H9 (cell line): ENCODE data around the gene ZFYVE28. TPM values are rescaled to one million over a fixed set of nuclear protein-coding genes. Genes with fewer than 3 reads are reported as not detected.

Experiments
- DNase-seq: peaks from one replicate; pipeline ENCODE4 v3.0.0-alpha.2; 2017
- H2AFZ ChIP-seq: one replicate; pipeline ENCODE4 v1.6.1; 2013; ENCODE audit warnings: mild to moderate bottlenecking, low read length, control low read depth, moderate library complexity
- H2AK5ac ChIP-seq: 2 replicates; pipeline ENCODE4 v1.6.1; 2013; ENCODE audit warnings: low read length, control low read depth, mixed read lengths; ENCODE audit not compliant: insufficient read length
- H2BK120ac ChIP-seq: one replicate; pipeline ENCODE4 v1.6.1; 2013; ENCODE audit warnings: low read depth, mild to moderate bottlenecking, low read length, control low read depth, inconsistent platforms; ENCODE audit not compliant: poor library complexity, severe bottlenecking
- H2BK12ac ChIP-seq: 2 replicates; pipeline ENCODE4 v1.6.1; 2013; ENCODE audit warnings: low read length, control low read depth, mixed read lengths, low read depth; ENCODE audit not compliant: insufficient read length
- H2BK15ac ChIP-seq: 2 replicates; pipeline ENCODE4 v1.6.1; 2013; ENCODE audit warnings: low read depth, low read length, control low read depth
- H2BK20ac ChIP-seq: one replicate; pipeline ENCODE4 v1.6.1; 2013; ENCODE audit warnings: low read depth, mild to moderate bottlenecking, low read length, control low read depth, inconsistent platforms; ENCODE audit not compliant: poor library complexity, severe bottlenecking
- H2BK5ac ChIP-seq: 2 replicates; pipeline ENCODE4 v1.6.1; 2013; ENCODE audit warnings: low read length, control low read depth, mixed read lengths; ENCODE audit not compliant: insufficient read length
- H3K14ac ChIP-seq: 2 replicates; pipeline ENCODE4 v1.6.1; 2013; ENCODE audit warnings: low read length, control low read depth; ENCODE audit not compliant: insufficient read depth
- H3K18ac ChIP-seq: 2 replicates; pipeline ENCODE4 v1.6.1; 2013; ENCODE audit warnings: low read depth, mild to moderate bottlenecking, mixed read lengths, low read length, control low read depth; ENCODE audit not compliant: insufficient read length
- H3K23ac ChIP-seq: 2 replicates; pipeline ENCODE4 v1.6.1; 2013; ENCODE audit warnings: low read length, control low read depth, mixed read lengths, low read depth; ENCODE audit not compliant: insufficient read length
- H3K23me2 ChIP-seq: 2 replicates; pipeline ENCODE4 v1.6.1; 2013; ENCODE audit warnings: low read depth, mild to moderate bottlenecking, mixed read lengths, low read length, control low read depth; ENCODE audit not compliant: insufficient read length, poor library complexity, severe bottlenecking
- H3K27ac ChIP-seq: 2 replicates; pipeline ENCODE4 v1.5.1; 2013; ENCODE audit warnings: low read length, control low read depth, mixed read lengths, low read depth; ENCODE audit not compliant: insufficient read length
- H3K27me3 ChIP-seq: 2 replicates; pipeline ENCODE4 v1.6.1; 2013; ENCODE audit warnings: low read length, control low read depth, inconsistent platforms; ENCODE audit not compliant: insufficient read depth
- H3K4ac ChIP-seq: 2 replicates; pipeline ENCODE4 v1.6.1; 2013; ENCODE audit warnings: low read depth, mild to moderate bottlenecking, control low read depth, inconsistent platforms, low read length, moderate library complexity
- H3K4me1 ChIP-seq: 2 replicates; pipeline ENCODE4 v1.6.1; 2013; ENCODE audit warnings: low read length, control low read depth, inconsistent platforms; ENCODE audit not compliant: insufficient read depth
- H3K4me2 ChIP-seq: 2 replicates; pipeline ENCODE4 v1.6.1; 2013; ENCODE audit warnings: low read length, control low read depth, mixed read lengths; ENCODE audit not compliant: insufficient read length, insufficient read depth
- H3K56ac ChIP-seq: 2 replicates; pipeline ENCODE4 v1.6.1; 2013; ENCODE audit warnings: low read depth, mild to moderate bottlenecking, mixed read lengths, low read length, control low read depth; ENCODE audit not compliant: insufficient read length
- H3K79me1 ChIP-seq: 2 replicates; pipeline ENCODE4 v1.6.1; 2013; ENCODE audit warnings: low read depth, mild to moderate bottlenecking, moderate library complexity, low read length, control low read depth, inconsistent platforms; ENCODE audit not compliant: insufficient read depth, poor library complexity, severe bottlenecking
- H3K79me2 ChIP-seq: 2 replicates; pipeline ENCODE4 v1.6.1; 2013; ENCODE audit warnings: low read length, control low read depth, inconsistent platforms; ENCODE audit not compliant: insufficient read depth
- H3K9ac ChIP-seq: 2 replicates; pipeline ENCODE4 v1.6.1; 2013; ENCODE audit warnings: low read length, control low read depth, mixed read lengths; ENCODE audit not compliant: insufficient read length; ENCODE audit errors: extremely low read depth
- H3K9me3 ChIP-seq: one replicate; pipeline ENCODE4 v1.6.1; 2013; ENCODE audit warnings: low read depth, low read length, inconsistent platforms; ENCODE audit not compliant: control insufficient read depth
- H3T11ph ChIP-seq: one replicate; pipeline ENCODE4 v1.6.1; 2013; ENCODE audit warnings: mild to moderate bottlenecking, low read length, control low read depth, inconsistent platforms
- H4K20me1 ChIP-seq: one replicate; pipeline ENCODE4 v1.6.1; 2013; ENCODE audit not compliant: control insufficient read depth, insufficient read length, insufficient read depth
- H4K5ac ChIP-seq: 2 replicates; pipeline ENCODE4 v1.6.1; 2013; ENCODE audit warnings: low read depth, mild to moderate bottlenecking, mixed read lengths, low read length, control low read depth; ENCODE audit not compliant: insufficient read length
- H4K8ac ChIP-seq: replicated peaks from 2 replicates; pipeline ENCODE4 v1.6.1; 2013; ENCODE audit warnings: low read length, control low read depth, mixed read lengths, low read depth; ENCODE audit not compliant: insufficient read length
- H4K91ac ChIP-seq: 2 replicates; pipeline ENCODE4 v1.6.1; 2013; ENCODE audit warnings: low read depth, mild to moderate bottlenecking, moderate library complexity, mixed read lengths, low read length, control low read depth; ENCODE audit not compliant: insufficient read length
- H3K27ac Mint-ChIP-seq, 3 experiments: 2 replicates in 2 of 3; 3 replicates in 1 of 3; pipeline ENCODE4 v1.8.0; 2020 to 2021; ENCODE audit warnings: mixed read lengths in 3 of 3, mild to moderate bottlenecking in 1 of 3, moderate library complexity in 1 of 3
- H3K27me3 Mint-ChIP-seq: 2 replicates; pipeline ENCODE4 v1.8.0; 2021; ENCODE audit warnings: low read depth, mild to moderate bottlenecking, moderate library complexity, mixed read lengths
- H3K36me3 Mint-ChIP-seq, 3 experiments: 2 replicates in 2 of 3; 3 replicates in 1 of 3; pipeline ENCODE4 v1.8.0; 2020 to 2021; ENCODE audit warnings: low read depth in 3 of 3, mixed read lengths in 3 of 3; ENCODE audit not compliant: insufficient read depth in 1 of 3
- H3K4me1 Mint-ChIP-seq, 2 experiments: 2 replicates each; pipeline ENCODE4 v1.8.0; 2020; ENCODE audit warnings: mixed read lengths in 2 of 2
- H3K4me3 Mint-ChIP-seq, 2 experiments: 2 replicates in 1 of 2; 3 replicates in 1 of 2; pipeline ENCODE4 v1.8.0; 2020 to 2021; ENCODE audit warnings: mild to moderate bottlenecking in 2 of 2, mixed read lengths in 2 of 2, moderate library complexity in 1 of 2
- H3K9me3 Mint-ChIP-seq, 2 experiments: 2 replicates in 1 of 2; 3 replicates in 1 of 2; pipeline ENCODE4 v1.8.0; 2020; ENCODE audit warnings: mild to moderate bottlenecking in 2 of 2, mixed read lengths in 2 of 2, moderate library complexity in 1 of 2
- CTCF ChIP-seq: fragments of 200-600 bp; sonication (generic); conservative IDR thresholded peaks from 3 replicates; pipeline ENCODE4 v1.8.0; 2021; ENCODE audit warnings: antibody characterized with exemption, mild to moderate bottlenecking
- WGBS: extraction: QIAGEN DNeasy Blood & Tissue Kit; methylation state at CpG from one replicate; pipeline ENCODE4 v1.1.7; 2013; ENCODE audit warnings: missing lambda C conversion rate, low lambda C conversion rate, mixed read lengths; ENCODE audit not compliant: insufficient read length; ENCODE audit errors: extremely low coverage; 5-methylcytosine and 5-hydroxymethylcytosine counted together
- total RNA-seq: library from RNA; stranded (reverse); gene quantifications from 2 replicates; pipeline ENCODE4 v1.2.1, GENCODE V29; 2021

The ZFYVE28 gene
- total RNA-seq, 1 experiment from 2014 or later, result 0.98 TPM

- H3K27me3 ChIP-seq, result no peaks in the 10 kb centered on the region
- no peak overlapping the region for H2AFZ ChIP-seq
- H2BK15ac ChIP-seq, result 0 out of 2 replicates have a peak overlapping the region, but pooled peaks have one; percentile 9
- H3K4me2 ChIP-seq, result no peak overlapping the region
- DNase-seq, result no peak
- no peak overlapping the region for H3K4me3 Mint-ChIP-seq
- no peak overlapping the region for H4K91ac ChIP-seq
- H3K36me3 Mint-ChIP-seq, result no peaks in the 10 kb centered on the region; a peak in 1 of 7 replicates
- H3K9ac ChIP-seq, result no peak overlapping the region
- H3K4ac ChIP-seq, result no peak overlapping the region
- H3K27ac Mint-ChIP-seq, result no peak overlapping the region
- H3K23ac ChIP-seq, result no peak overlapping the region
- no peaks in the 10 kb centered on the region for H3K23me2 ChIP-seq
- no peaks in the 10 kb centered on the region for H3K79me1 ChIP-seq
- no CpG with 5 or more reads among the region's 17 CpGs for WGBS
- no peak overlapping the region for H4K5ac ChIP-seq
- no peak overlapping the region for H3K18ac ChIP-seq
- H2BK20ac ChIP-seq, result no peak overlapping the region
- no peaks in the 10 kb centered on the region; a peak in 1 of 5 replicates for H3K9me3 Mint-ChIP-seq
- no peak overlapping the region for H2BK5ac ChIP-seq
- no peak overlapping the region for H3K27ac ChIP-seq
- no peaks in the 10 kb centered on the region for H3K9me3 ChIP-seq
- H3K14ac ChIP-seq, result no peak overlapping the region; the same call in 1 of the 2 replicates
- no peak overlapping the region for H2AK5ac ChIP-seq
- TF ChIP-seq CTCF, result no peak
- peaks cover 2% of the 10 kb centered on the region for H4K20me1 ChIP-seq
- H3T11ph ChIP-seq, result no peak overlapping the region
- H3K27me3 Mint-ChIP-seq, result peaks cover 16% of the 10 kb centered on the region
- H3K4me1 ChIP-seq, result 0 out of 2 replicates have a peak, but pooled peaks cover 4% of the 10 kb centered on the region
- no peak overlapping the region for H3K56ac ChIP-seq
- H4K8ac ChIP-seq, result no peak overlapping the region
- no peak overlapping the region for H2BK12ac ChIP-seq
- H3K79me2 ChIP-seq, result no peaks in the 10 kb centered on the region
- no peak overlapping the region for H2BK120ac ChIP-seq
- H3K4me1 Mint-ChIP-seq, result peaks cover 32 to 36% of the 10 kb centered on the region in 2 experiments
These were observed 31.2 kb downstream of the ZFYVE28 start for GRCh38 chr4:2387218-2387617.
